ENCODE measurements around the gene SIGLEC7. TPM values are rescaled to one million over a fixed set of nuclear protein-coding genes. Genes with fewer than 3 reads are reported as not detected.
"Not testable (repeated sequence)": the region's sequence is repeated elsewhere in the genome, so short reads cannot be mapped to it uniquely, and the experiment has no call there.

The SIGLEC7 gene
- total RNA-seq, 2 experiments from 2014 or later: not detected

DNA sequence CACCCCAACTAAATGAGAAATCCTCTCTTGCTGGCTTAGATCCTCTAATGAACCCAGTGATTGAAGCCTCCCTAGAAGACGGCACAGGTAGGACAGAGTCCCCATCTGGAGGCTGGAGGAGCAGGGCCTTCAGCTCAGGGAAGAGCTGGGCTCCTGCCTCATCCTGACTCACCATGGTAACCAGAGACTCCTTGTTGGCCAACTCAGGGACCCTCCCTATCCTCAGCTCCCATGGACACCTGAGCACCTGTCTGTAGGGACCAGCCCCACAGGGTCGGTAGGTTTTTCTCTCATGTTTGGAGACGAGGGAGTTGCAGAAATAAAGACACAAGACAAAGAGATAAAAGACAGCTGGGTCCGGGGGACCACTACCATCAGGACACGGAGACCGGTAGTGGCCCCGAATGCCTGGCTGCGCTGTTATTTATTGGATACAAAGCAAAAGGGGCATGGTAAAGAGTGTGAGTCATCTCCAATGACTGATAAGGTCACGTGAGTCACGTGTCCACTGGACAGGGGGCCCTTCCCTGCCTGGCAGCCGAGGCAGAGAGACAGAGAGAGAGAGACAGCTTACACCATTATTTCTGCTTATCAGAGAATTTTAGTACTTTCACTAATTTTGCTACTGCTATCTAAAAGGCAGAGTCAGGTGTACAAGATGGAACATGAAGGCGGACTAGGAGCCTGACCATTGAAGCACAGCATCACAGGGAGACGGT lies 26.6 kb downstream of the SIGLEC7 start:
- DNase-seq: no peak
- H3K4me1 Mint-ChIP-seq: peaks cover 52% of the 10 kb centered on the region
- H3K27me3 Mint-ChIP-seq: peaks cover 37% of the 10 kb centered on the region
- no peaks in the 10 kb centered on the region for H3K36me3 Mint-ChIP-seq
- CTCF ChIA-PET: interaction anchor here (0.5 to 4.2 kb wide), 14 partner anchors 9 to 434 kb away, joined by 3 to 54 read pairs (median 4); partner anchors contain the start of gene SIGLEC10
- H3K9me3 Mint-ChIP-seq (ENCODE audit: low read depth): no peaks in the 10 kb centered on the region
- H3K4me3 Mint-ChIP-seq: peak overlapping the region; percentile 84
- ATAC-seq: no peak
- H3K27ac Mint-ChIP-seq: peak overlapping the region; percentile 37

DNA sequence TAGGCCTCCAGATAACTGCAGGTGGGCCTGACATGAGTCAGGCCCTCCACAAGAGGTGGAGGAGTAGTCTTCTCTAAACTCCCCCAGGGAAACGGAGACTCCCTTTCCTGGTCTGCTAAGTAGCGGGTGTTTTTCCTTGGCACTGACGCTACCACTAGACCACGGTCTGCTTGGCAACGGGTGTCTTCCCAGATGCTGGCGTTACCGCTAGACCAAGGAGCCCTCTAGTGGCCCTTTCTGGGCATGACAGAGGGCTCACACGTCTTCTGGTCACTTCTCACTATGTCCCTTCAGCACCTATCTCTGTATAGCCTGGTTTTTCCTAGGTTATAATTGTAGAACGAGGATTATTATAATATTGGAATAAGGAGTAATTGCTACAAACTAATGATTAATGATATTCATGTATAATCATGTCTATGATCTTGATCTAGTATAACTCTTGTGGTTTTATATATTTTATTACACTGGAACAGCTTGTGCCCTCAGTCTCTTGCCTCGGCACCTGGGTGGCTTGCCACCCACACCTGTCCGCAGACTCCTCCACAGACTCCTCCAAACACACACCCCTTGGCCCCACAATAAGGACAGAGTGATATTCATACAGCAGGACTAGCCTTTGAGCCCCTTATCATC lies 27.3 kb downstream of the SIGLEC7 start:
- not testable (repeated sequence) for ATAC-seq; H3K9me3 Mint-ChIP-seq (ENCODE audit: low read depth); H3K36me3 Mint-ChIP-seq
- Mint-ChIP-seq H3K4me1 (peaks cover 45% of the 10 kb centered on the region), H3K27me3 (peaks cover 34% of the 10 kb centered on the region), H3K27ac (peak overlapping the region; percentile 37), H3K4me3 (peak overlapping the region; percentile 84)
- CTCF ChIA-PET: interaction anchor here (0.5 to 4.2 kb wide), 12 partner anchors 8 to 434 kb away, joined by 3 to 54 read pairs (median 4); partner anchors contain the start of gene SIGLEC10
- DNase-seq: peak; percentile 76

DNA sequence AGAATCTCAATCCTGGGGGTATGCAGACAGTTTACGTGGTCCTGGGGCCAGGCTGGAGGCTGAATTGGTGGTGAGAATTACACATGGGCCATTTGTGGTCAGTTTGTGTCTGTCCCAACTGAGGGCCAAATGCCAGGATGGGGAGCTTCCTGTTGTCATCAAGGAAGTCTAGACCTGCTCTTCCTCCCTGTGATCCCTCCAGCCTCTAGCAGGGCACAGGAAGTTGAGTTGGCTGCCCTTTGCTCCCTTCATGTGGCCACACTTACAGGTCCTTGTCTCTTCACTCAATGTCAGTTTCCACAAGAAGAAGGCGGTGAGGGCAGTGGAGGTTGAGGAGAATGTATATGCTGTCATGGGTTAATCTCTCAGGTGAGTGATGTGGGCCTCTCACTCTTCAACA lies 30.1 kb downstream of the SIGLEC7 start:
- Mint-ChIP-seq H3K36me3 (no peaks in the 10 kb centered on the region), H3K27ac (no peak overlapping the region), H3K27me3 (peaks cover 22% of the 10 kb centered on the region), H3K4me1 (peaks cover 28% of the 10 kb centered on the region), H3K4me3 (no peak overlapping the region), H3K9me3 (ENCODE audit: low read depth) (no peaks in the 10 kb centered on the region)
- ATAC-seq (no peak), DNase-seq (no peak)
- CTCF ChIA-PET: interaction anchor here (1.1 kb wide), 1 partner anchor 14 kb away, joined by 3 read pairs; no protein-coding TSS in a partner anchor

DNA sequence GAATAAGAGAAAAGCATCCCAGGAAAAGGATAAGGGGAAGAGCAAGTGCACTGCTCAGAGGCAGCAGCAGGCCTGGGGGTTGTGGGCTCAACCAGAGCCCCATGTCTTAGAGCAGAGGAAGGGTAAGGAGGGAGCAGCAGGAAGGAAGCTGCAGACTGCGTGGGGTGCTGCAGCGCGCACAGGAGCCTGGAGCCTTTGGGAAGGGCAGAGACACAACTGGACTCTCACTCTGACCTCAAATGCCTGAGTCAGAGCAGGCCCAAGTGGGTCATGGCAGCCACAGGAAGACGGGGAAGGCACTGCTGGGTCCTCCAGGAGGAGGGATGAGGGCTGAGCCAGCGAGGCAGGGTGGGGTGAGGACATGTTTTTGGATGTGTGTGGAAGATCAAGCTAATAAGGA lies 31.6 kb downstream of the SIGLEC7 start:
- CTCF ChIA-PET: interaction anchor here (0.7 to 1.1 kb wide), 3 partner anchors 12 to 36 kb away, joined by 3 to 5 read pairs (median 4); no protein-coding TSS in a partner anchor
- Mint-ChIP-seq H3K36me3 (no peaks in the 10 kb centered on the region), H3K9me3 (ENCODE audit: low read depth) (no peaks in the 10 kb centered on the region)

DNA sequence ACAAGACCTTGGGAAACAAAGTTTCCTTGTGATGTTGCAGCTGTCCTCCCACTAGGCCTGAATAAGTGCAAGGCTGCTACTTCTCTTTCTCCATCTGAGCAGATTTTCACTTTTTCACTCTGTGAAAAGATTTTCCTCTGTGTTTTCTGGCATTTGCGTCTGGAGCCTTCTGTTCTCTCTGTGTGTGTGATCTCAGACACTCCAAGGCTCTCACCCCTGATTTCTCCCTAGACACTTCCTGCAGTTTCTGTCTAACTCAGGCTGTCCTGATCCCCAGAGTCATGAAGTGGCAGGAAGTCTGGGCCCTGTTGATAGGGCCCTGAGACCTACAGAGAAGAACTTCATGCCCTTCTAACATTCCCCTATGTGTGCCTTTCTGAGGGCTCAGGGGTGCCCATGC lies 37.2 kb downstream of the SIGLEC7 start:
- DNase-seq (no peak), ATAC-seq (no peak)
- no peak overlapping the region for H3K4me3 Mint-ChIP-seq
- CTCF ChIA-PET: interaction anchor here (1.1 to 1.4 kb wide), 2 partner anchors 11 to 77 kb away, joined by 3 to 7 read pairs; no protein-coding TSS in a partner anchor
- peaks cover 13% of the 10 kb centered on the region for H3K4me1 Mint-ChIP-seq
- no peak overlapping the region for H3K27ac Mint-ChIP-seq
- no peaks in the 10 kb centered on the region for H3K9me3 Mint-ChIP-seq (ENCODE audit: low read depth)
- no peaks in the 10 kb centered on the region for H3K36me3 Mint-ChIP-seq
- H3K27me3 Mint-ChIP-seq: peaks cover 38% of the 10 kb centered on the region

More for the DNA sequence above, 31.6 kb downstream of the SIGLEC7 start:
- H3K4me3 Mint-ChIP-seq: no peak overlapping the region
- DNase-seq: no peak
- peaks cover 13% of the 10 kb centered on the region for H3K4me1 Mint-ChIP-seq
- peaks cover 33% of the 10 kb centered on the region for H3K27me3 Mint-ChIP-seq
- no peak for ATAC-seq
- no peak overlapping the region for H3K27ac Mint-ChIP-seq

DNA sequence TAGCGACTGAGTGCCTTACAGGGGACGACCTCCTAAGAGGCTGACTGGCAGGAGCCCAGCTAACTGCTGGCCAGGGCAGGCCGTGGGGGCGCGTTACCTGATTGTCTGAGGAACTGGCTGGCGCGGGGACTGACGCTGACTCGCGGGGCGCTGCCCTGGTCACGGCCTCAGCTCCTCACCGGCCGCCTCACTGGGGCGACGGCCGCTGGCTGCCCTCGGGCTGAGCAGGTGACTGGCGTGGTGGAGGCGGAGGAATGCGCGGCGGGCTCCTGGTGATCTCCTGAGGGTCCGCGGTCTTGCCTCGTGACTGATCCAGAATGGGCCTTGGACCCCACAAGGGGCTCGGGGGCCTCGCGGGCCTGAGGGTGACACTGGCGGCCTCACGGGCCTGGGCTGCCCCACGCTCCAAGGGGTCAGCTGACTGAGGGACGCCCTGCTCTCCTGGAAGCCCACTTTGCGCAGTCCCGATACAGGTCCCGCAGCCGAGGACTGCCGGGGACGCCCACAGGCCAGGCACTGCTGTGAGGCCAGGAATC lies 39.3 kb downstream of the SIGLEC7 start:
- no peak overlapping the region for H3K4me3 Mint-ChIP-seq
- no peak overlapping the region for H3K27ac Mint-ChIP-seq
- ATAC-seq: no peak
- no peak for DNase-seq
- peaks cover 49% of the 10 kb centered on the region for H3K27me3 Mint-ChIP-seq
- H3K4me1 Mint-ChIP-seq: peaks cover 13% of the 10 kb centered on the region
- no peaks in the 10 kb centered on the region for H3K9me3 Mint-ChIP-seq (ENCODE audit: low read depth)
- CTCF ChIA-PET: no interaction called here
- no peaks in the 10 kb centered on the region for H3K36me3 Mint-ChIP-seq

DNA sequence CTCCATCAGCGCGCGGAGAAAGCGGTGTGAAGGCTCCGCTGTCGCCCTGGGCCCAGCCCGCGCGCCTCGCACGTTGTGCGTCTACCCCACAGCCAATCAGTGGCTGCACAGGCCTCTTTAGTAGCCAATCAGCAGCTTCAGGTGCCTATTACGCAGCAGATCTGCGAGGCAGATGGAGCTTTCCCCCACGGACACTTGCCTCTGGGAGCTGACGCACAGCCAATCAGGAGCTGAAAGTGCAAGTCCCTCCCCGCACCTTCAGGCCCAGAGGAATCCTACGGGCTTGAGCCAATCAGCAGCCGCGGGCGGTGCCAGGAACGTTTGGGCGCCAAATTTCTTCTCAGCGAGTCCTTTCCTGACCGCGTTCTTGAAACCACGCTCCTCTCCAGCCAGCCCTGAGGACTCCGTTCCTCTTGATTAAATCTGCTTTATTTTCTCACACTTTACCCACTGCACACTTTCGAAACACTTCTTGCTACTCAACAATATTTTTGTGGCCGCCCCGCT lies 39.9 kb downstream of the SIGLEC7 start:
- CTCF ChIA-PET: no interaction called here
- Mint-ChIP-seq H3K36me3 (no peaks in the 10 kb centered on the region), H3K9me3 (ENCODE audit: low read depth) (no peaks in the 10 kb centered on the region), H3K4me3 (peak overlapping the region; percentile 49), H3K27me3 (peaks cover 49% of the 10 kb centered on the region), H3K27ac (peak overlapping the region; percentile 75), H3K4me1 (peaks cover 13% of the 10 kb centered on the region)
- ATAC-seq (peak; percentile 35), DNase-seq (peak; percentile 59)

DNA sequence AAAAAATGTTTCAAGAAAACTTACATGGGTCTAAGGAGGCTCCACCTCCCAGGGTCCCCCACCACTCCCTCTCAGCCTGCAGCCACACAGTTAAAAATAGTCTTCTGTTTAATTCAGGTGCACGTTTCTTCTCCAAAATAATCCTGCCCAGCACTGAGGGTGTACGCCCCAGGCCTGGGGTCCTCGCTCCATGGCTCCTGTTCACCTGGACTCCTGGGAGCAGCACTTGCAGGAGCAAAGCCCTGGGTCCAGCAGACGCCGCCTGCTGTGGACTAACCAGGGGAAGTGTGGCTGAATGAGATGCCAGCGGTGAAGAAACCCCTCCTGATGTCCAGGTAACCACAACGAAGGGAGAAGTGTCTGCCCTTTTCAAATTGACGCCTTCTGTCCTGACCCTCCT lies 41.5 kb downstream of the SIGLEC7 start:
- DNase-seq: no peak
- H3K4me3 Mint-ChIP-seq: no peak overlapping the region
- no peak for ATAC-seq
- H3K27me3 Mint-ChIP-seq: peaks cover 36% of the 10 kb centered on the region
- CTCF ChIA-PET: no interaction called here
- H3K27ac Mint-ChIP-seq: no peak overlapping the region
- no peaks in the 10 kb centered on the region for H3K36me3 Mint-ChIP-seq
- H3K9me3 Mint-ChIP-seq (ENCODE audit: low read depth): no peaks in the 10 kb centered on the region
- H3K4me1 Mint-ChIP-seq: peaks cover 13% of the 10 kb centered on the region

DNA sequence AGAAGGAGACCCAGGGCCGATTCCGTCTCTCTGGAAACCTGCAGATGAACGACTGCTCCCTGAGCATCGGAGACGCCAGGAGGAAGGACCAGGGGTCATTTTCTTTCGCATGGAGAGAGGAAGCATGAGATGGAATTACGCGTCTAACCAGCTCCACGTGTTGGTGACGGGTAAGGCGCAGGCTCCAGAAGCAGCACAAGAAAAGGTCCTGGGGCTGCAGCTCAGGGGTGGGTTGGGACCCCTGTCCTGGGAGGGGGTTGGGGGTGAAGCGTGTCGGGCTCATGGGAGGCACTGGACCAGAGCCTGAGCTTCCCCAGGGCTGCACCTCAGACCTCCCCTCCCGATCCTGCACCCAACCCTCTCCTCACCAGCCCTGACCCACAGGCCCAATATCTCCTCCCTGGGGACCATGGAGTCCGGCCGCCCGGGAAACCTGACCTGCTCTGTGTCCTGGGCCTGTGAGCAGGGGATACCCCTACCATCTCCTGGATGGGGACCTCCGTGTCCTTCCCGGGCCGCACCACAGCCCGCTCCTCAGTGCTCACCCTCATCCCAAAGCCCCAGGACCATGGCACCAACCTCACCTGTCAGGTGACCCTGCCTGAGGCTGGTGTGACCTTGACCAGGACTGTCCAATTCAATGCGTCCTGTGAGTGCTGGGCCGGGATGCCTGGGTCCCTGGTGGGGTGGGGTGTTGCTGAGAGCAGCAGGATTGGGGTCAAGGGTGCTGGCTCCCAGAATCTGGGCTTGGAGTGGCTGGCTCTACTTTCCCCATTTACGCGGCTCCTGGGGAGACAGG lies 43.2 kb downstream of the SIGLEC7 start:
- DNase-seq: no peak
- peaks cover 26% of the 10 kb centered on the region for H3K27me3 Mint-ChIP-seq
- no peak for ATAC-seq
- H3K4me3 Mint-ChIP-seq: no peak overlapping the region
- H3K4me1 Mint-ChIP-seq: peaks cover 13% of the 10 kb centered on the region
- no peaks in the 10 kb centered on the region for H3K9me3 Mint-ChIP-seq (ENCODE audit: low read depth)
- no peaks in the 10 kb centered on the region for H3K36me3 Mint-ChIP-seq
- CTCF ChIA-PET: no interaction called here
- no peak overlapping the region for H3K27ac Mint-ChIP-seq

DNA sequence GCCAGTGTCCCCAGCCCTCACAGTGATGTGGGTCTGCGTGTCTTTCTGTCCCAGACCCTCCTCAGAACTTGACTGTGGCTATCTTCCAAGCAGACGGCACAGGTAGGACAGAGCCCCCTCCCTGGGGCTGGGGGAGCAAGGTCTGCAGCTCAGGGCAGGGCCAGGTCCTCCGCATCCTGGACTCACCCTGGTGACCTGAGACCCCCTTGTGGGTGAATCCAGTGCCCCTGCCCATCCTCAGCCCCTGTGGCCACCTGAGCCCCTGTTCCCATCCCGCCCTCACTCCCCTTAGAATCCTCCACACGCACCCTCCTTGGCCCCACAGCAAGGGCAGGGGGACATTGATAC lies 43.7 kb downstream of the SIGLEC7 start:
- Mint-ChIP-seq H3K36me3 (no peaks in the 10 kb centered on the region), H3K27me3 (peaks cover 26% of the 10 kb centered on the region), H3K27ac (no peak overlapping the region), H3K4me3 (no peak overlapping the region), H3K4me1 (peaks cover 13% of the 10 kb centered on the region), H3K9me3 (ENCODE audit: low read depth) (no peaks in the 10 kb centered on the region)
- DNase-seq: no peak
- CTCF ChIA-PET: no interaction called here
- no peak for ATAC-seq

DNA sequence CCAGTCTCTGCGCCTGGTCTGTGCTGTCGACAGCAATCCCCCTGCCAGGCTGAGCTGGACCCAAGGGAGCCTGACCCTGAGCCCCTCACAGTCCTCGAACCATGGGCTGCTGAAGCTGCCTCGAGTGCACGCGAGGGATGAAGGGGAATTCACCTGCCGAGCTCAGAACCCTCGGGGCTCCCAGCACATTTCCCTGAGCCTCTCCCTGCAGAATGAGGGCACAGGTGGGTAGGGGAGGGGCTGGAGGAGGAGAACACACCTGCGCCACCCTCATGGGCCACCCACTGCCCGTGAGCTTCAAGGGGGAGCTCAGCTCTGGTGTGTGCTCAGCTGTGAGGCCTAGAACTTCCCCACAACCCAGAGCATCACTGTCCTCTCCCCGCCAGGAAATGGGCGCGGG lies 44.2 kb downstream of the SIGLEC7 start:
- H3K4me1 Mint-ChIP-seq: peaks cover 13% of the 10 kb centered on the region
- no peak overlapping the region for H3K27ac Mint-ChIP-seq
- DNase-seq (no peak), ATAC-seq (no peak)
- CTCF ChIA-PET: no interaction called here
- no peaks in the 10 kb centered on the region for H3K36me3 Mint-ChIP-seq
- no peaks in the 10 kb centered on the region for H3K9me3 Mint-ChIP-seq (ENCODE audit: low read depth)
- H3K4me3 Mint-ChIP-seq: no peak overlapping the region
- H3K27me3 Mint-ChIP-seq: peaks cover 26% of the 10 kb centered on the region

DNA sequence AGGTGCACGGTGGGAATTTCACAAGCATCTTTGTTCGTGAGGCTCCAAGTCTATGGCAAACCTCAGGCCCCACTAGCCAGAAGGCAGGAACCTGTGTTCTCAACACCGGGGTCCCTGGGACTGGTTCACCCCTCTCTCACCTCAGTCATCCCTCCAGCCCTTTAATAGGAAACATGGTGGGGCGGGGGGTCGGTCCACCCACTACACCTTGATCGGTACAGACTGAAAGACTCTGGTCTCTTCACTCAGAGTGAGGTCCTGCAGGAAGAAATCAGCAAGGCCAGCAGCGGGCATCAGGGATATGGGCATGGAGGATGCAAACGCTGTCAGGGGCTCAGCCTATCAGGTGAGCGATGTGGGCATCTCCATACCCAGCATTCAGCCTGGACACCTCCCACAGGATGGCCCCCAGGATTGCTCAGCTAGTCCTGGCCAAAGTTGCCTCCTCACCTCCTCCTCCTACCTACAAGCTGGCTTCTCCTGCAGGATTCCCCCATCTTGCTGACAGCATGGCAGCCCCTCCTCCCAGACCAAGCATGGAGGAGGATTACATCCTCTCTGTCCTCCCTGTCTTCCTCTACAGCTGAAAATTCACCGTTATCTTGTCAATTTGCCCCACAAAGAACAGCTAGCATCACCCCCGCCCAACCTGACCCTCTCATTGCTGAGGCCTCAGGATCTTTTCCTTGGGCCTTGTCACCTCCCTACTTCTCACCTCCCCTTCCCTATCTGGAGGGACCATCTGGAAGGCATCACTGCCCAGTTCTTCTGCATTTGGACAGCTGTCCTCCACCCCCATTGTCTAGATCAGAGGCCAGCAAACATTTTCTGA lies 45.5 kb downstream of the SIGLEC7 start:
- ATAC-seq: no peak
- CTCF ChIA-PET: interaction anchor here (1.2 kb wide), 1 partner anchor 31 kb away, joined by 4 read pairs; no protein-coding TSS in a partner anchor

More for the DNA sequence above, 45.5 kb downstream of the SIGLEC7 start:
- Mint-ChIP-seq H3K36me3 (no peaks in the 10 kb centered on the region), H3K27ac (no peak overlapping the region), H3K9me3 (ENCODE audit: low read depth) (no peaks in the 10 kb centered on the region), H3K4me1 (peaks cover 11% of the 10 kb centered on the region), H3K27me3 (peaks cover 28% of the 10 kb centered on the region), H3K4me3 (no peak overlapping the region)
- no peak for DNase-seq
